Thyroid gland (tissue), 4 donors: ENCODE results near the gene GRAMD1B. TPM values are rescaled to one million over a fixed set of nuclear protein-coding genes. Genes with fewer than 3 reads are reported as not detected.
A peak's percentile ranks its signal among the peaks of the same experiment; 100 is the strongest.

ENCODE experiments used
- DNase-seq, 2 donors: peaks; one replicate each; pipeline ENCODE4 v3.0.0-alpha.2; 2019
- H3K27ac ChIP-seq, 3 donors: fragments of 200-600 bp; sonication (generic); 1 replicate in 2 of 3; 2 replicates in 1 of 3; pipeline ENCODE4 v1.5.1; 2016 to 2019; ENCODE audit warnings: mild to moderate bottlenecking in 1 of 3, moderate library complexity in 1 of 3
- H3K27me3 ChIP-seq: fragments of 200-600 bp; sonication (generic); one replicate; pipeline ENCODE4 v1.5.1; 2019
- H3K36me3 ChIP-seq, 2 donors: fragments of 200-600 bp; sonication (generic); one replicate each; pipeline ENCODE4 v1.5.1; 2016 to 2019
- H3K4me1 ChIP-seq, 2 donors: fragments of 200-600 bp; sonication (generic); one replicate each; pipeline ENCODE4 v1.5.1; 2017 to 2019
- H3K4me3 ChIP-seq, 3 donors: fragments of 200-600 bp; sonication (generic); replicated peaks in 1 of 3; 1 replicate in 2 of 3; 2 replicates in 1 of 3; pipeline ENCODE4 v1.5.1; 2016; ENCODE audit warnings: mild to moderate bottlenecking in 1 of 3
- H3K9me3 ChIP-seq: fragments of 200-600 bp; sonication (generic); one replicate; pipeline ENCODE4 v1.5.1; 2017
- POLR2A ChIP-seq, 2 donors: fragments of 450-650 bp; IDR thresholded peaks; one replicate each; pipeline ENCODE4 v1.6.1; 2017; ENCODE audit warnings: antibody characterized with exemption in 2 of 2, mild to moderate bottlenecking in 2 of 2, moderate library complexity in 1 of 2
- WGBS, 2 donors: methylation state at CpG; one replicate each; pipeline ENCODE4 v1.1.5; 2017; 5-methylcytosine and 5-hydroxymethylcytosine counted together
- intact Hi-C: fragments of 100-400 bp; cut with DNase I; formaldehyde crosslinking; loops from one replicate; pipeline ENCODE4 v1.15.1; 2023
- total RNA-seq, 4 donors: library from RNA; depleted of rRNA; stranded (reverse); fragments of >200 nt; gene quantifications; one replicate each; pipeline ENCODE4 v1.2.3, GENCODE V29; 2016
- TF ChIP-seq, protein P1 (sequence below), 6 experiments: fragments of 200-600 bp in 3 of 6; fragments of 450-650 bp in 3 of 6; sonication (generic) in 3 of 6; IDR thresholded peaks; one replicate each; pipeline ENCODE4 v1.5.1; 2016 to 2019; ENCODE audit warnings: antibody characterized with exemption in 6 of 6, mild to moderate bottlenecking in 2 of 6, inconsistent platforms in 1 of 6, moderate library complexity in 1 of 6

GRAMD1B gene
- total RNA-seq, 4 donors from 2014 or later = 7.0 to 22.7 (median 9.2) TPM

DNA sequence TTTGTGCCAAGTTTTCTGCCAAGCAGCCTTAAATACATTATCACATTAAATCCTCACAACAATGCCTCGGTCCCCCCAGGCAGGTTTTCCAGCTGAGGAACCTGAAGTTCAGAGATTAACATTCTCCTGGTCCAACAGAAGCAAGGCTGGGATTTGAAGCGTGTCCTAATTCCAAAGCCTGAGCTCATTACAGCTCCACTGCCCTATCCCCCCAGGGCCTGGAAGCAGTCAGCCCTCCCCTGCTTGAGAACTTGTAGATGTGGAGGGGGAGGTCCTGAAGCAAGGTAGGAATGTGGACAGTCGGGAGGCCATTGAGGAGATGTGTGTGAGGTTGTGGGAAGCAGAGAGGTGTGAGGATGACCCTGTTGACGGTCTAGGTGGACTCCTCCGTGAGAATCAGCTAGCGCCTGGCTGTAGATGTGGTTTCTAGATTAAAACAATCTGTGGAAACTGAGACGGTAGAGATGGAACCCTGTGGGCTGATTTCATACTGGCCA, 8.1 kb downstream of the GRAMD1B start:
- Histone ChIP-seq H3K27ac (no peak overlapping the region), H3K9me3 (no peaks in the 10 kb centered on the region), H3K4me3 (no peak overlapping the region), H3K27me3 (no peaks in the 10 kb centered on the region), H3K4me1 (peaks cover 0 to 22% of the 10 kb centered on the region in 2 donors), H3K36me3 (no peaks in the 10 kb centered on the region)
- DNase-seq = peak; percentile 13 to 22
- 48 to 50% methylated on average over 7 of the region's 7 CpGs for WGBS, 2 donors
- intact Hi-C loops = no loop called here
- TF ChIP-seq, protein P1, sequence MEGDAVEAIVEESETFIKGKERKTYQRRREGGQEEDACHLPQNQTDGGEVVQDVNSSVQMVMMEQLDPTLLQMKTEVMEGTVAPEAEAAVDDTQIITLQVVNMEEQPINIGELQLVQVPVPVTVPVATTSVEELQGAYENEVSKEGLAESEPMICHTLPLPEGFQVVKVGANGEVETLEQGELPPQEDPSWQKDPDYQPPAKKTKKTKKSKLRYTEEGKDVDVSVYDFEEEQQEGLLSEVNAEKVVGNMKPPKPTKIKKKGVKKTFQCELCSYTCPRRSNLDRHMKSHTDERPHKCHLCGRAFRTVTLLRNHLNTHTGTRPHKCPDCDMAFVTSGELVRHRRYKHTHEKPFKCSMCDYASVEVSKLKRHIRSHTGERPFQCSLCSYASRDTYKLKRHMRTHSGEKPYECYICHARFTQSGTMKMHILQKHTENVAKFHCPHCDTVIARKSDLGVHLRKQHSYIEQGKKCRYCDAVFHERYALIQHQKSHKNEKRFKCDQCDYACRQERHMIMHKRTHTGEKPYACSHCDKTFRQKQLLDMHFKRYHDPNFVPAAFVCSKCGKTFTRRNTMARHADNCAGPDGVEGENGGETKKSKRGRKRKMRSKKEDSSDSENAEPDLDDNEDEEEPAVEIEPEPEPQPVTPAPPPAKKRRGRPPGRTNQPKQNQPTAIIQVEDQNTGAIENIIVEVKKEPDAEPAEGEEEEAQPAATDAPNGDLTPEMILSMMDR (IDR thresholded peaks at IDR 0.05) = no peak
- no peak for TF ChIP-seq POLR2A (IDR thresholded peaks at IDR 0.05)

DNA sequence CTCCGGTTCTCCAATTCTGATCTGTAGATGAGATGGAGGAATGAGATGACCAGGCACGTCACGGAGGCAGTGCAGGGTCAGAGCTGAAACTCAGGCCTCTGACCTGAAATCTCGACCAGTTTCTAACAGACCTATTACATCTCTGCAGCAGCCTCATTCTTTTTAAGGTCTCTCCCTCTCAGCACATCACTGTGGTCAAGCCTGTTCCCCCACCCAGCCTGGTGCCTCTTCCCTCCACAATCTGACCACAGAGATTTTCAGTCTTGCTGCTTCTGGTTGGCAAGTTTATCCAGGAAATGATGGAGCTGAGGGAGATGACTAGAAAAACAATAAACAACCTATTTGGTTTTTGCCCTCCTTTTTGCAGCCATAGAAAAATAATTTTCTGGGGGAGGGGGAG, 9.5 kb downstream of the GRAMD1B start:
- intact Hi-C loops = no loop called here
- H3K27me3 ChIP-seq = no peaks in the 10 kb centered on the region
- no peaks in the 10 kb centered on the region for H3K36me3 ChIP-seq
- H3K4me3 ChIP-seq = no peak overlapping the region
- H3K4me1 ChIP-seq = peaks cover 0 to 30% of the 10 kb centered on the region in 2 donors
- WGBS, 2 donors = 75% methylated on average over 4 of the region's 4 CpGs
- DNase-seq = no peak
- TF ChIP-seq, protein P1 (IDR thresholded peaks at IDR 0.05) = no peak
- no peak for TF ChIP-seq POLR2A (IDR thresholded peaks at IDR 0.05)
- H3K27ac ChIP-seq = no peak overlapping the region
- H3K9me3 ChIP-seq = no peaks in the 10 kb centered on the region

DNA sequence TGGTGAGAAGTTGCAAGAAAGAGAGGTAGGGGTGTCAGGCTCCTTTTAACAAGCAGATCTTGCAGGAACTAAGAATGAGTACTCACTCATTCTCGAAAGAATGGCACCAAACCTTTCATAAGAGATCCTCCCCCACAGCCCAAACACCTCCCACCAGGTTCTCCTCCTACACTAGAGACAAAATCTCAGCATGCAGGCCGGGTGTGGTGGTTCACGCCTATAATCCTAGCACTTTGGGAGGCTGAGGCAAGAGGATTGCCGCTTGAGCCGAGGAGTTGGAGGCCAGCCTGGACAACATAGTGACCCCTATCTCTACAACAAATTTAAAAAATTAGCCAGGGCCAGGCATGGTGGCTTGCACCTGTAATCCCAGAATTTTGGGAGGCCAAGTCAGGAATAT, 11.1 kb downstream of the GRAMD1B start:
- no peaks in the 10 kb centered on the region for H3K36me3 ChIP-seq
- WGBS, 2 donors = 98 to 99% methylated on average over 5 of the region's 5 CpGs
- DNase-seq = no peak
- no peak overlapping the region for H3K27ac ChIP-seq
- TF ChIP-seq, protein P1 (IDR thresholded peaks at IDR 0.05) = no peak
- peaks cover 6 to 44% of the 10 kb centered on the region in 2 donors for H3K4me1 ChIP-seq
- H3K9me3 ChIP-seq = no peaks in the 10 kb centered on the region
- intact Hi-C loops = no loop called here
- no peaks in the 10 kb centered on the region for H3K27me3 ChIP-seq
- no peak overlapping the region for H3K4me3 ChIP-seq

DNA sequence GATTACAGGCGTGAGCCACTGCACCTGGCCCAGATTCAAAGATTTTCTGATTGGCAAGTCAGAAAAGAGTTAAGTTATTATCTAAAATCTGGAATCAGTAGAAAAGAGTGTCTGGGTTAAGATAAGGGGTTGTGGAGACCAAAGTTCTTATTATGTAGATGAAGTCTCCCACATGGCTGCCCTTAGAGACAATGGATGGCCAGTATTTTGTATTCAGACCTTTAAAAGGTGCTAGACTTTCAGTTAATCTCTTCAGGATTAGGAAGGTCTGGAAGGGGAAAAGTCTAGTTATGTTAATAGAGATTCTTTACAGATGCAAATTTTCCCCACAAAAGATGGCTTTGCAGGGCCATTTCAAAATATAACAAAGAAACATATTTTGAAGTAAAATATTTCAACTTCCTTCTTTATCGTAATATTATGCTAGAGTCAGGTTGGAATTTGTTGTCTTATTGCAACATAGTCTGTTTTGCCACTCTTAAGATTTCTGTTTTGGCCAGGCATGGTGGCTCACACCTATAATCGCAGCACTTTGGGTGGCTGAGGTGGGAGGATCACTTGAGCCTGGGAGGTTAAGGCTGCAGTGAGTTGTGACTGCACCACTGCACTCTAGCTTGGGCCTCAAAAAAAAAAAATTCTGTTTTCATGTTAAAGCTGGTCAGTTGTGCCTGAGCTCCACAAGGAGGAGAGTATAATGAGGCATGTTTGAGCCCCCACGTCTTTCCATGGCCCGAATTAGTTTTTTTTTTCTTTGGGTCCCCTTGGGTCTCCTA, 14.0 kb downstream of the GRAMD1B start:
- Histone ChIP-seq H3K9me3 (no peaks in the 10 kb centered on the region), H3K27ac (peak overlapping the region in 1 of 3 donors; percentile 28), H3K36me3 (no peaks in the 10 kb centered on the region), H3K4me3 (no peak overlapping the region), H3K4me1 (peaks cover 6 to 41% of the 10 kb centered on the region in 2 donors), H3K27me3 (no peaks in the 10 kb centered on the region)
- peak in 1 of 2 donors; percentile 10 for DNase-seq
- no peak for TF ChIP-seq POLR2A (IDR thresholded peaks at IDR 0.05)
- TF ChIP-seq, protein P1 (IDR thresholded peaks at IDR 0.05) = no peak
- intact Hi-C loops = no loop called here
- 83 to 87% methylated on average over 5 of the region's 5 CpGs for WGBS, 2 donors

DNA sequence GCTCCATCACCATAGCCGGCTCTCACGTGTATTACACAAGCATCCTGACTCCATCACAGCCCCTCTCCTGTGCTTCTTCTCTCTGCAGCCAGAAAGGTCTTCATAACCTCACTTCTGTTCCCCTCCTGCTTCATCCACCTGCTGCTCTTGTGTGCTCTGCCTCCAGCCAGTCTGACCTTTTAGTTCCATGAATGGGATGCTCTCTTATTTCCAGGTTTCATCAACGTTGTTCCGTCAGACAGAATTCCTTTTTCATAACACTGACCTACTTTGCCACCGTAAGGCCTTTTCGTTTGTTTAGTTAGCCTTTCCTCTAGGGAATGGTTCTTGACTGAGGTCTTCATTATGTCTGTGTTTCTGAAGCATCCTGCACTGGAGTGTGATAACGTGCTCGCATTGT, 18.8 kb downstream of the GRAMD1B start:
- intact Hi-C loops = no loop called here
- 50 to 58% methylated on average over 8 of the region's 8 CpGs for WGBS, 2 donors
- H3K9me3 ChIP-seq = no peaks in the 10 kb centered on the region
- H3K27me3 ChIP-seq = no peaks in the 10 kb centered on the region
- peaks cover 6 to 37% of the 10 kb centered on the region in 2 donors for H3K4me1 ChIP-seq
- DNase-seq = no peak
- H3K36me3 ChIP-seq = no peaks in the 10 kb centered on the region
- no peak for TF ChIP-seq POLR2A (IDR thresholded peaks at IDR 0.05)
- TF ChIP-seq, protein P1 (IDR thresholded peaks at IDR 0.05) = no peak
- H3K27ac ChIP-seq = no peak overlapping the region
- no peak overlapping the region for H3K4me3 ChIP-seq
